ENCODE results near the gene LUC7L3.
A peak's percentile ranks its signal among the peaks of the same experiment; 100 is the strongest.
"Not testable (repeated sequence)": the region's sequence is repeated elsewhere in the genome, so short reads cannot be mapped to it uniquely, and the experiment has no call there.

LUC7L3 gene

GRCh38 chr17:50677851-50678375 is 41.5 kb upstream of the LUC7L3 start:
- no peak for TF ChIP-seq CTCF (IDR thresholded peaks at IDR 0.05; ENCODE audit: control insufficient read depth, extremely low read depth, insufficient read depth)
- DNase-seq (ENCODE audit: low read depth), result no peak
- no peak overlapping the region for H3K4me3 ChIP-seq (ENCODE audit: low read depth, low read length)

- no peak for DNase-seq (ENCODE audit: low read depth)
- TF ChIP-seq CTCF (IDR thresholded peaks at IDR 0.05; ENCODE audit: control insufficient read depth, extremely low read depth, insufficient read depth), result no peak
- no peak overlapping the region for H3K4me3 ChIP-seq (ENCODE audit: low read depth, low read length)
Observed at GRCh38 chr17:50679008-50679544, 40.3 kb upstream of the LUC7L3 start.

- H3K4me3 ChIP-seq (ENCODE audit: low read depth, low read length), result no peak overlapping the region
- no peak for TF ChIP-seq CTCF (IDR thresholded peaks at IDR 0.05; ENCODE audit: control insufficient read depth, extremely low read depth, insufficient read depth)
- DNase-seq (ENCODE audit: low read depth), result no peak
Observed at GRCh38 chr17:50680126-50680525, 39.3 kb upstream of the LUC7L3 start.

- not testable (repeated sequence) for H3K4me3 ChIP-seq (ENCODE audit: low read depth, low read length)
Observed at GRCh38 chr17:50680543-50681262, 38.7 kb upstream of the LUC7L3 start.

GRCh38 chr17:50681263-50682200 is 37.9 kb upstream of the LUC7L3 start:
- TF ChIP-seq CTCF (IDR thresholded peaks at IDR 0.05; ENCODE audit: control insufficient read depth, extremely low read depth, insufficient read depth), result peak; percentile 83
- H3K4me3 ChIP-seq (ENCODE audit: low read depth, low read length), result no peak overlapping the region
- DNase-seq (ENCODE audit: low read depth), result no peak

More at GRCh38 chr17:50680543-50681262, 38.7 kb upstream of the LUC7L3 start:
- DNase-seq (ENCODE audit: low read depth), result not testable (repeated sequence)

GRCh38 chr17:50682441-50682840 is 37.0 kb upstream of the LUC7L3 start:
- no peak for TF ChIP-seq CTCF (IDR thresholded peaks at IDR 0.05; ENCODE audit: control insufficient read depth, extremely low read depth, insufficient read depth)
- no peak overlapping the region for H3K4me3 ChIP-seq (ENCODE audit: low read depth, low read length)
- DNase-seq (ENCODE audit: low read depth), result no peak

- TF ChIP-seq CTCF (IDR thresholded peaks at IDR 0.05; ENCODE audit: control insufficient read depth, extremely low read depth, insufficient read depth), result no peak
- no peak for DNase-seq (ENCODE audit: low read depth)
- no peak overlapping the region for H3K4me3 ChIP-seq (ENCODE audit: low read depth, low read length)
Observed at GRCh38 chr17:50682938-50683337, 36.5 kb upstream of the LUC7L3 start.

All from LNCaP clone FGC (cell line).